ENCODE results near the gene PIP5K1B.

- no peak for TF ChIP-seq CTCF (conservative IDR thresholded peaks at IDR 0.05)
- TF ChIP-seq ZFX (IDR thresholded peaks at IDR 0.05), result no peak
Observed at GRCh38 chr9:68714416-68715180, 9.6 kb downstream of the PIP5K1B start.

Measured in C4-2B (cell line).